GM19395 (cell line): ENCODE data around the gene MAFG.

Experiments
- ATAC-seq: cut with Tn5 transposase; IDR thresholded peaks from one replicate; pipeline ENCODE4 v1.9.1; 2021; ENCODE audit warnings: mild to moderate bottlenecking, moderate library complexity; ENCODE audit not compliant: unreplicated experiment

Gene MAFG

DNA sequence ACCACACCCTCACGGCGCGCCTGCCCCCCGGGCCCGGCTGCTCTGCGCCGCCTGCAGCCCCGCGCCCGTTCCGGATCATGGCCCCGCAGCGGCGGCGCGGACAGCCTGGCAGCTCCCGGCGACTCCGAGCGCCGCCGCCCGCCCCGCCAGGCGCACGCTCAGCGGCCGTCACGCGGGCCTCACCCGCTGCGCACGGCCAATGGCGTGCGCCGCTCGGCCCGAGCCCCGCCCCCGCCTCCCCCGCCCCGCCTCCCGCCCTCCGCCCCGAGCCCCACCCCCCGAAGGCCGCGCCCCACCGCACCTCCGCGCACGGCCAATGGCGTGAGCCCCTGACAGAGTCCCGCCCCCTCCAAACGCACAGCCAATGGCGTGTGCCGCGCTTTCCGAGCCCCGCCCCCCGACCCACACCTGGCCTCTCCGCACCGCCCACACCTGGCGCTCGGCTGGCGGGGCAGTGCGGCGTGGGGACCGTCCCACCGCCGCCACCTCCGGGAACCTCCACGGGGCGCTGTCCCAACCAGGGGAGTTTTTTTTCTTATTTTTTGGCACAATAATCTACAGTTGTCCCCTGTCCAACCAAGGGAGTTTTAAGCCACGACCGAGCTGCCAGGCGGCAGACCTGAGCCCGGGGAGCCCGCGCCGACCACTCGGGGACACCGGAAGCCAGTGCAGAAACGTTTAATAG, 16.1 kb downstream of the MAFG start, which contains the start of gene PCYT2:
PCYT2 (minus strand) TSS at position 123 of the 685 bp plus-strand sequence; CDS start at position 79, 44 bp downstream.
- peak; percentile 57 for ATAC-seq

DNA sequence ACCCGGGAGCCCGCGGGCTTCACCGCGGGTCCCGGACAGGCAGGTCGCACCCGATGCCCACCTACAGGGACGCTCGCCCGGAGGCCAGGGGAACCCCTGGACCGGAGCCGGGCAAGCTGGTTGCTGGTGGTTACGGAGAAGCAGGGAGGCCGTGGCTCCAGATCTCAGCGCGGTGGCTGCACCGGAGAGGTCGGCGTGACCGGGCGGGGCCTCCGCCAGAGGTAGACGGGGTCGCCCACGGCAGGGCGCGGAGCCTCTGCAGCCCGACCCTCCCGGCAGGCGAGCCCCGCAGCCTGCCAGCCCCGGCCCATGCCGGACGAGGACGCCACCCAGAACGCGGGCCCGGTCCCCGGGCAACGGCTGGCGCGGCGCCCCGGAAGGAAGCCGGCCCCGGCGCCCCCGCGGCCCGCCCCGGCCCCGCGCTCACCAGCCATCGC, 16.7 kb downstream of the MAFG start:
- ATAC-seq = peak; percentile 44

DNA sequence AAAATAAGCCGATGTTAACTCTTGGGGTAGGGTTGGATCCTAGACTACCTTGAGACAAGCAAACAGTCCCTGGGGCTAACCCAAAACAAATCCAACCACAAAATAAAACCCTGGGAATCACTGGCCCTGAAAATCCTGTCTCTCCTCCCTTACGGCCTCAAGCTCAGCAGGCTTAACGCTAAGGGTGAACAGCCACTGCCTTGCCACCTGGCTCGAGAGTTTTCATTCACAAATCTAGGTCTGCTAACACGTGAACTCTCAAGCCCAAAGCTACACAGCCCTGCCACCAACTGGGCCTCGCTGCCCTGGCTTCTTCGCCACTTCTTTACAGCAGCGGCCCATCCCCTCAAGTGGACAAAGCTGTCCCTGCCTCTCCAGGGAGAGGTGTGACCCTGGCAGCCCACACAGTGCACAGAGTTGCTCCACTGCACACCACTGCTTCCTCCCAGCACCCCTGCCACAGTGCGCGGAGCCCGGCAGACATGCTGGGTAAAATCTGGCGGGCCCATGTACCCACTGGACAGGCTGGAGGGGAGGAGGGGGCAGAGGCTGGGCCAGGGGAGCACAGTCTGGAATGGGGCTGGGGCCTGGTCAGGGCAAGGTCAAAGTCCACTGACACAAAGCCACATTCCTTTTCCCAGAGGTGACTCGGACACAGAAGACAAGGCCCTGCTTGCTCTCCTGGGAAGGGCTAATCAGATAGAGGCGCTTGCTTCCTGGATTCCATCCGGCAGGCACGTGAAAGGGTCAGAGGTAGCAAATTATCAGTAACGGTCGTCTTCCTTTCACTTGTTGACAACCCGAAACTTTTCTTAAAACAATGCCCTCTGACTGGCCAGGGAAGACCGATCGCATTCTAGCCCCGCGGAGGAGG, 17.3 kb downstream of the MAFG start:
- no peak for ATAC-seq

DNA sequence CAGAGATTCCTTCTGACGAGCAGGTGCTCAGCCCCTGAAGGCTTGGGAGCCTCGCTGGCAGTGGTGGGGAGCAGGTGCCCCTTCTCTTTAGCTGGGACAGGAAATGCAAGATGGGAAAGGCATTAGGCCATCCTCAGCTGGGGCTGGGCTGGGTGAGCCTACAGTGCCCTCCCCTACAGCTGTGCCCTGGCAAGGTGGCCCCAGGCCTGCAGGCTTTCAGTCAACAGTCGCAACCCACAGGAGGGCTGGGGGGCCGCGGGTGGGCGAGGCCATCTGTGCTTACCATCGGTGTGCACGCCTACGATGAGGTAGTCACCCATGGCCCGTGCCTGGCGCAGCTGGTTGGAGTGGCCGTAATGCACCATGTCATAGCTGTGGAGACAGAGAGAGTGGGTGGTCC, 18.3 kb downstream of the MAFG start:
- ATAC-seq = no peak

DNA sequence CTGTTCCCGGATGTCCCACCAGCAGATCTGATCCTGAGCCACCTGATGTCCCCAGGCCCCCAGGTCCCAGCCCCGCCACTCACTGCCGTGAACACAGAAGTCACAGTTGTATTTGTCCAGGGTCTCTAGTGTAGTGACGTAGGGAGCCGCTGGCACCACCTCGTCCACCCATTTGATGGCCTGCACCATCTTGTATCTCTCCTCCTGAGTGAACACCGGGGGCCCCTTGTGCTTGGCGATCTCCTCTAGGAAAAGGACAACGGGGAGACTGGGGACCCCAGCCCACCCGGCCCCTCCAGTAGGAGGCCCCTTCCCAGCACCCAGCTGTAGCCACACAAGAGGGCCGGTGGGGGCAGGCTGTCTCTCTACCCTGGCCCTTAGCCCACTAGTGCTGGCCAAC, 18.7 kb downstream of the MAFG start:
- no peak for ATAC-seq

DNA sequence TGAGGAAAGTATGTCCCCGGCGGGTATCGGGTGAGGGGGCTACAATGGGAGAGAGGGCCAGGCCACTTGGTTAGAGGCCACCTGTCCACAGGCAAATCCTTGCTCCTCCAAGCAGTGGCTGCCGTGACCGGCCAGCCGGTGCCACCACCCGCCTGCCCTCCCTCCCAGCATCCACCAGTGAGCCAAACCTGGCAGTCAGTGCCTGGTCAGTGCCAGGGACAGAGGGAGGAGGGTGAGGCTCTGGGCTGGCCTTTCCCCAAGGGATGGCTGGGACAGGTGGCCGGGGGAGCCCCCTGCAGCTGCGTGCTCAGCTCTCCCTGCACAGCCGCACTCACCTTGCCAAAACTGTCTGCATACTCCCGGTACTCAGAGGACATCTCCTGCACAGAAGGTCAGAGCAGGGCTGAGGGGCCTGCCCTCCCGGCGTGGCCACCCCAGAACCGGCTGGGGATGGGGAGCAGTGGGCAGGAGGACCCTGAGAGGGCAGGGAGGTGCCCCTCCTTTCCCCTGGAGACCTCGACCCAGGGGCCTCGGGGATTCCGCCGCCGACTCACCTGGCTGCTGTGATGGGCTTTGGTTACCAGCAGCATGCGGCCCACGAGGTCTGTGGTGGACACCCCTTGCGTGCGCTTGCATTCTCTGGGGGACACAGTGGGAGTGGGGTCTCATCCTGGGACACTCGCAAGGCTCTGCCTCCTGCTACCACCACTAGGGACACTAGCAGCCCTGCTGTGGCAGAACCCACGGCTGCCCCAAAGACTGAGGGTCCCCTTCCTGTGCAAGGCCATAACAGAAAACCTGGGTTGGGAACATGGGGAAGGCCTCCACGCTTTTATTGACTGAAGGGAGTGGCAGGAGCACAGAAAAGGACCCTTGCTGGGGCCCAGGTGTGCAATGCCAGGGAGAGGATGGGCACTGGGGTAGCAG, 20.1 kb downstream of the MAFG start:
- ATAC-seq = no peak

DNA sequence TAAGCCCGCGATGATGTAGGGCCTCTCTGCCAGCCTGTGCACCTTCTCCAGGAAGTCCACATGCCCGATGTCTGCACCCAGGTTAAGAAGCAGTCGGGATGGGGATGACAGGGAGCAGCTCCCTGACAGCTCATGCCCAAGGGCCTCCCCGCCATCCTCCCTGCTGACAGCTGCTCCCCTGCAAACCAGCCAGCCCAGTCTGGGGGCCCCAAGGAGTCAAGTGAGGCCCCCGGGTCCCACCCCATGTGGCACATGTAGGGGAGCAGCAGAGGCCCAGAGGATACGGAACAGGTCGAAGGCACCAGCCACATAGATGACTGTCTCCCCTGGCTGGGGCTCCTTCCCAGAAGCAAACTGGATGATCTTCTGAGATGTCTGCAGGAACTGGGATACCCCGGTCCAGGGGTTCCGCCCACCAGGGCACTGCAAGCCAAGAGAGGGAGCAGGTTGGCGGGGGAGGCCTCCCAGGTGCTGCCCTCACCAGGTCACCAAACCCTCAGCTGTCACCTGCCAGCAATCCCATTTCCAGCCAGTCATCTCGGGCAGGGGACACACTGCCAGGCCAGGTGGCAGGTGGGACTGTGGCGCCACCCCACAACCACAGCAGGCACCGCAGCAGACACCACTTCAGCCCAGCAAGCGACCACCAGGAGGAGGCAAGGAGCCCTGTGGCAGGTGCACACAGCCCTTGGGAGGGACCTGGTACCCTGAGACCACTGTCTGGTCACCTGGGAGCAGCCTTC, 20.9 kb downstream of the MAFG start:
- ATAC-seq = no peak

DNA sequence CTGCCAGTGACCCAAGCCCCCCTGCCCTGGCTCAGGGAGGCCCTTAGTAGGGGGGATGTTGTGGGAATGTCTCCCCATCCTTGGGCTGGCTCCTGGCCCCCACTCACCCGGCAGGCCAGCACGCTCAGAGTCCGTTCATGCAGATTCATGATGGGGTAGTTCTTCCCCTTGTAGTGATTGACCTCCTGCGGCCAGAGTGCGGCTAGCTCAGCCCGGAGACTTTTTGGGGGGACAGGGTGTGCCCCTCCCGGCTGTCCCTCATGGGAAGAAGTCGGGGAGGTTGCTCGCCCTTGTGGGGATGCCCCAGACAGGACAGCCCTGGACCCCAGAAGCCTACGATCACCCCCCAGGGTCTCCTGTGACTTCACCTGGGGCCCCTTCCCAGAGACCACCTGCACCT, 21.5 kb downstream of the MAFG start:
- no peak for ATAC-seq

DNA sequence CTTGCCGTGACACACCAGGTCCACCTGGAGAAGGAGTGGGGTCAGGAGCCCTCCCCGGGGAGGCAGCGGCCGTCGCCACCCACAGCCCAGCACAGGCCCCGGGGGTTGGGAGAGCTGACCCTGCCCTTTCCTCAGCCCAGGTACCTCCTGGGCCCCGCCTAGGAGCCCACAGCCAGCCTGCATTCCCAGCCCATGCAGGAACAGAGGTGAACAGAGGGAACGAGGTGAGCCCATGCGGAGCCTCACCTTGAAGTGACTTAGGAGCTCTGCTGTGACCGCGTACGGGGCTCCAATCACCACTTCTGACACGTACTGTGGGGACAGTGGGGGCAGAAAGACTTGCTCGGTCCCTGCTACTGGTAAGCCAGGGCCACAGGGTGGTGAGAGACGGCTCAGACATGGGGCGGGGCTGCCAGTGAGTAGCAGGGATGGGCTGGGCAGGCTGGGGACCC, 22.1 kb downstream of the MAFG start:
- ATAC-seq = no peak

DNA sequence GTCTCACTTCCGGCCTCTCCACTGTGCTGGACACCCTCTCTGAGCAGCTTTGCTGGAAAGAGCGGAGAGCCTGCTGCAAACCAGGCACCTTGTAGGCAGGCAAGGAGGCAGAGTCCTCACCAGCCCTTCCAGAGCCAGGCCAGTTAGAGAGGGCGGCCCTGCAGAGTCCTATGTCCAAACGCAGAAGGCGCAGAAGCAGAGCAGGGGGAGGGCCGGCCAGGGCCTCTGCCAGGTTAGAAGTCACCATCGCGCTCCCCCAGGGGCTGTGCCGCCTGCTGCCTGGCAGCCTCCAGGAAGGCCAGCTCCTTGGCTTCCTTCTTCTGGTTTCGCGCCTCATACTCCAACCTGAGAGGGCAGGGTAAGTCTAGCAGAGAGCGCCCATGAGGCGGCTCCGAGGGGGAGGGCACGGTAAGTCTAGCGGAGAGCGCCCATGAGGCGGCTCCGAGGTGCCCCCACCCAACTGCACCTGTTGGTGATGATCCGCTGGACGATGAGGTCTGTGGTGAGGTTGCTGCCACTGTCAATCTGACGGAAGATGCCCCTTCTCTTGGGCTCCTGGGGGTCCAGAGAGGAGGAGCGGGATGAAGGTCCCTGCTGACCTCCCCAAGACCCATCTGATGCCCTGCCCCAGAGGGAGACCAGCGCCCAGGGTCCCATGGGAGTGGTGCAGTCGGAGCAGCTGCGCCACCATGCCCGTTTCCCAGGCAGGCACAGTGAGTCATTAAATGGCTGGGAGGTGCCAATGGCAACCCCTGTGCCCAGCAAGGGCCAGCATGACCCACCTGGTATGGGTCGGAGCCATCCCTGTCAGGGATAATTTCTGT, 22.7 kb downstream of the MAFG start:
- no peak for ATAC-seq

DNA sequence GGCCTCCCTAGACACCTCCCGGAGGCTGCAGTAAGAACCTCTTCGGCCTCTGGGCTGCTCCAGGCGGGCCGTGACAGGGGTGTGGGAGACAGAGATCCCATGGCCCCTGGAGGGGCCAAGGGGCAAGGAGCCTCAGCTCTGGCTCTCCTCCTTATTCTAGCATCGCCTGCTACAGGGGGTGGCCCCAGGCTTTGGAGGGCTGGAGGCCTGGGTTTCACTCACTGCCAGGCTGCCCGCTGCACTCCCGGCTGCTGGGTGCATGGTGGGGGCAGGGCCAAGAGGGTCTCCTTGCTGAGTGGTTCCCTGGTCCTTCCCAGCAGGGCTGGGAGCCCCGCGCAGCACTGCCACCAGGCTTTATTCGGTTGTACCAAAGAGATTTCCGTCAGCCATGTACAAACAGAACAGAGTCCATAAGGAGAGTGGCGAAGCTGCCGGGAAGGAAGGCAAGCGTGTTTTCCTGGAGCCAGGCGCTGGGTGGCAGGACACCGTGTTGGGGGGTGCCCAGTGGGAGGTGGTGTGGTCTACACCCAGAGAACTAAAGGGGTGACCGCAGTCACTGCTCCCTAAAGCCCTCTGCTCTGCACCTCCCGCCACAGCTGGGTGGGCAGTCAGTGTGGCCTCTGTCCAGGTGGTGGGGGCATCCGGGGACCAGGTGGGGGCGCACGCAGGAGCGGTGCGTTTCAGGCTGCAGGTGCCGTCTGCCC, 23.5 kb downstream of the MAFG start:
- no peak for ATAC-seq

DNA sequence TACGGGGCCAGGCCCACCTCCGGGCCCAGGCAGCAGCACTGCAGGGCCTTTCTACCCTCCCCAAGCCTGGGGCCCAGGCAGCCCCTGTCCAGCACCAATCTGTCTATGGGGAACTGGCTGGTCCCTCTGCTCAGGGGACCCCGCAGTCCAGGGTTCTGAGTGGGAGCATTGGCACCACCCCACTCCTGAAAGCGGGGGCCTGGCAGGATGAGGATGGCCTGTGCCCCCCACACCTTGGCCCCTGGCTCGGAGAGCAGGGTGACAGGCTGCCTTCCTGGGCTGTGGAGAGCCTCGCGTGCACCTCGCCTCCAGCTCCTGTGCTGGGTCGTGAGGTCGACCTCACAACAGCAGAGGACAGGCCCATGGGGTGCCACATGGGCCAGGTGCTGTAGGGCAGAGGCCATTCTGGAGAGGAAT, 24.1 kb downstream of the MAFG start:
- ATAC-seq = no peak

DNA sequence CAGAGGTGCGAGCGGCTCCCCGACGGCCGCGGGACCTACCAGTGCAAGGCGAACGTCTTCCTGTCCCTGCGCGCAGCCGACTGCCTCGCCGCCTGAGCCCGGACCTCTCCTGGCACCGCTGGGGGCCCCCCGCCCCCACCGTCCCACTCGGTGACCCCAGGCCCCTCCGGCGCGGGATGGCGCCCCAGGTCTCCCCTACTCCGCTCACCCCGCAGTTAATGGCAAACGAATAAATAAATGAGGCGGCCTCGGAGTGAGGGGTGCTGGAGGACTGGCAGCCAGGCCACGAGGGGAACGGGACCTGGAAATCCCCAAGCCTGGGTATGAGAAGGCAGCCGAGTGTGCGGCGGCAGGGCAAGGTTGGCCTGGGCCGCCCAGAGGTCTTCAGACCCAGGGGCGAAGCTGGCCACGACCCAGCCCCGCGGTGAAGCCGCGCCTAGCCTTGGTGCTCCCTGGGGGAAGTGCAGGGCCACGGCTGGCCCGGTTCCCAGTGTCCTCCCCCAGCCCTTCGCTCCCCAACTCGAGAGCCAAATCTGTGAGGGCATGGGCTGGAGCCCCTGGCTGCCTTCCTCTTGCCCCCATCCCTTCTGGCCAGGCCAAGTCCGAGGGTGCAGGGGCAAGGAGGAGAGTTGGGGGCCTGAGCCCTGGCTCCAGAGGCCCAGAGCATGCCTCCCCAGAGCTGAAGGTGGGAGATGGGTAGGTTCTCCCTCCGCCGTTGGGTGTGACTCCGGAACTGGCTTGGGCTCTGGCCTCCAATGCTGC, 24.7 kb downstream of the MAFG start:
- no peak for ATAC-seq

DNA sequence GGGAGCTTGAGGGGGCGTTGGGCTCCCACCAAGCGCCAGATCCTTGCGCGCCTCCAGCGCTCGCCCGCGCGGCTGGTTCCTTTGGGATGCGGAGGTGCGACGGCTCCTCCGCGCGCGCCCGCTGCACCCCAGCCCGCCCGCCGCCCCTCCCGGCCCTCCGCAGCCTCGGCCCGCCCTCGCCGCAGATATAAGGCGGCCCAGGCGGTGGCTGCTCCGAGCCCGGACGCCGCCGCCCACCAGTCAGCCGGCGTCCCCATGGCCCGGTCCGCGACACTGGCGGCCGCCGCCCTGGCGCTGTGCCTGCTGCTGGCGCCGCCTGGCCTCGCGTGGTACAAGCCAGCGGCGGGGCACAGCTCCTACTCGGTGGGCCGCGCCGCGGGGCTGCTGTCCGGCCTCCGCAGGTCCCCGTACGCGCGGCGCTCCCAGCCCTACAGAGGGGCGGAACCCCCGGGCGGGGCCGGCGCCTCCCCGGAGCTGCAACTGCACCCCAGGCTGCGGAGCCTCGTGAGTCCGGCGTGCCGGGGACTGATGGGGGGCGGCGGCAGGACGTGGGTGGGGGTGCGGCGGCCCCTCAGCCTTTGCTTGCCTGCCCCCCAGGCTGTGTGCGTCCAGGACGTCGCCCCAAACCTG, 25.4 kb downstream of the MAFG start, which contains the start of gene NPB:
NPB (plus strand) TSS at position 216 of the 630 bp plus-strand sequence; CDS start at position 256, 40 bp downstream.
- ATAC-seq = no peak

DNA sequence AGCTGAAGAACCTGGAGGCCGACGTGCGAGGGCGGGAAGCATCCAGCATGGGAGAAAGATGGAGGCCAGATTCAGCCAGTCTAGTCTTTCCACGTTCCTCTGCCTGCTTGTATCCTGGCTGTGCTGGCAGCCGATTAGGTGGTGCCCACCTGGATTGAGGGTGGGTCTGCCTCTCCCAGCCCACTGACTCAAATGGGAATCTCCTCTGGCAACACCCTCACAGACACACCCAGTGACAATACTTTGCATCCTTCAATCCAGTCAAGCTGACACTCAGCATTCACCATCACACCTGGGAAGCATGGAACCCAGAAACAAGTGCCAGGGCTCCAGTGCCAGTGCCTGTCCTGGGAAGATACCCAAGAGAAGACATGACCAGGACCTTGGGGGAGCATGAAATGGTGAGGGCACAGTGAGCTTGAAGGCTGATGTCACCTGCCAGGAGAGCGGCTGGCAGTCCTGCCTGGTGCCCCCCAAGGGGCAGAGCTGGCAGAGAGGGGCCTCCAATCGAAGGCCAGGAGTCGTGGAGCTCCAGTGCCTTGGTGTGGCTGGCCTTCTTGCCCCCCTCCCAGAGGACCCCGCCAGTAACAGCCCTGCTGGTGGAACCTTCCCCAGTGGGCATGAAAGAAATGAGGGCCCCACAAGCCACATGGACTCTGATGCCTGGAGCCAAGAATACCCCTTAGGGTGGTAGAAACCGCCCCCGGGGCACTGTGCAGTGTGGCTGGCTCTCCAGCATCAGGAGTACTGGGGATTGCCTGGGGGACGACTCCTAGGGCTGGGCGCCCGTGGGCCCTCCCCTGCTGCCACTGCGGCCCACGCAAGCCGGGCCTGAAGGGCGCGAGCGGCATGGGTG, 26.1 kb downstream of the MAFG start:
- no peak for ATAC-seq

DNA sequence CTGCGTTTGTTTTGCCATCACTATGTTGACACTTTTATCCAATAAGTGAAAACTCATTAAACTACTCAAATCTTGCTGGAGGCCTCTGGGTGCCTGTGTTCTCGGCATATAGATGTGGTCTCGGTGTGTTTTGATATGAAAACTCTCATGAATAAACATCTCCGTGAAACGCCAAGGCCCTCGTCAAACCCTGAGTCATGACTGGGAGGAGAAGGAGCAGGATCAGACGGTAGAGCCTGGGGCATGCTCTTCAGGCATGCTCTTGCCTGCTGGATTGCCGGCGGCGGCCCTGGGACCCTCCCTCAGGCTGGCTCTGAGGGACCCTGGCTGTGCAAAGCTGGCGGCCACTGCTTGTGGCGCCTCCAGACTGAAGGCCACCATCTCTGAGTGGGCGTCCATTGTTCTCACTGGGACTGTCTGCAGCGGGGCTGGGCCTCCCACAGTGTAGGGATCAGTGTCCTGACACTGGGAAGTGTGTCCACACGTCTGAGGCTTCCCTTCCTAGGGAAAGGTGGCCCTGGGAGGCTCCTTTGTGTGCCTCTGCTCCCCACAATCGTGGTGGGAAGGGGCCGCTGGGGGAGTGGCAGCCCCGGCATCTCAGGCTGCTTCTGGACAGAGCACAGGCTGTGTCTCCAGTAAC, 27.2 kb downstream of the MAFG start:
- ATAC-seq = no peak
